ENCODE data around the gene HOXA5.

The HOXA5 gene

DNA sequence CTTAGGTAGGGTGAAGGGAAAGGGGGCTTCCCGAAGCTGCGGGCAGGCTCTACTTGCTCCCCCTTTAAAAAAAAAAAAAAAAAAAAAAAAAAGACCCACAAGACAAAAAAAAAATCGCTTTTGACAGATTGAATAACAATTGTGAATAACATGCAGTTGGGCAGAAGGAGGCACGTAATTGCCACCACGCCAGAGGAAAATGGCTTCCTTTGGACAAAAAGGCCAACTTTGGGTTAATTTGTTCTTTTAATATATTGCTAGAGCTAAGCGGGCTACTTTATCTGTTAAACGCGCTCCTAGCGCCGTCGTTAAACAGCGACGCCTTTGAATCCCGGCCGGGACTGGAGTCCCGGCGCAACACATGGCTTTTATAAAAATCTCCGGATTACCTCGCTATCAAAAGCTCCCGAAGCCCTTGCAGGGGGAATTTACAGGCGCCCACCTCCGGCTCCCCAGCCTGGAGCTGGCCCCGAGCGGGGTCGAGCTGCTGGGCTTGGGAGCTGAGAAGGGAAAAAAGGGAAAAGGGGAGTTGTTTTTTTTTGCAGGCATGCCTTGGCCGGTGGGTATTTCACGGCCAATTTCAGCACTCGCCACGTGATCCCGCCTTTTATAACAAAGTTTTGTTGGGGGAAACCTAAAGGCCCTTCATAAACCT, 40.3 kb upstream of the HOXA5 start:
- H3K4me3 ChIP-seq (replicated peaks; ENCODE audit: insufficient read depth, low read length): peak overlapping the region; percentile 54
- TF ChIP-seq, protein P1, sequence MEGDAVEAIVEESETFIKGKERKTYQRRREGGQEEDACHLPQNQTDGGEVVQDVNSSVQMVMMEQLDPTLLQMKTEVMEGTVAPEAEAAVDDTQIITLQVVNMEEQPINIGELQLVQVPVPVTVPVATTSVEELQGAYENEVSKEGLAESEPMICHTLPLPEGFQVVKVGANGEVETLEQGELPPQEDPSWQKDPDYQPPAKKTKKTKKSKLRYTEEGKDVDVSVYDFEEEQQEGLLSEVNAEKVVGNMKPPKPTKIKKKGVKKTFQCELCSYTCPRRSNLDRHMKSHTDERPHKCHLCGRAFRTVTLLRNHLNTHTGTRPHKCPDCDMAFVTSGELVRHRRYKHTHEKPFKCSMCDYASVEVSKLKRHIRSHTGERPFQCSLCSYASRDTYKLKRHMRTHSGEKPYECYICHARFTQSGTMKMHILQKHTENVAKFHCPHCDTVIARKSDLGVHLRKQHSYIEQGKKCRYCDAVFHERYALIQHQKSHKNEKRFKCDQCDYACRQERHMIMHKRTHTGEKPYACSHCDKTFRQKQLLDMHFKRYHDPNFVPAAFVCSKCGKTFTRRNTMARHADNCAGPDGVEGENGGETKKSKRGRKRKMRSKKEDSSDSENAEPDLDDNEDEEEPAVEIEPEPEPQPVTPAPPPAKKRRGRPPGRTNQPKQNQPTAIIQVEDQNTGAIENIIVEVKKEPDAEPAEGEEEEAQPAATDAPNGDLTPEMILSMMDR (IDR thresholded peaks at IDR 0.05; ENCODE audit: insufficient read depth, low read length): no peak
- TF ChIP-seq, protein P2, sequence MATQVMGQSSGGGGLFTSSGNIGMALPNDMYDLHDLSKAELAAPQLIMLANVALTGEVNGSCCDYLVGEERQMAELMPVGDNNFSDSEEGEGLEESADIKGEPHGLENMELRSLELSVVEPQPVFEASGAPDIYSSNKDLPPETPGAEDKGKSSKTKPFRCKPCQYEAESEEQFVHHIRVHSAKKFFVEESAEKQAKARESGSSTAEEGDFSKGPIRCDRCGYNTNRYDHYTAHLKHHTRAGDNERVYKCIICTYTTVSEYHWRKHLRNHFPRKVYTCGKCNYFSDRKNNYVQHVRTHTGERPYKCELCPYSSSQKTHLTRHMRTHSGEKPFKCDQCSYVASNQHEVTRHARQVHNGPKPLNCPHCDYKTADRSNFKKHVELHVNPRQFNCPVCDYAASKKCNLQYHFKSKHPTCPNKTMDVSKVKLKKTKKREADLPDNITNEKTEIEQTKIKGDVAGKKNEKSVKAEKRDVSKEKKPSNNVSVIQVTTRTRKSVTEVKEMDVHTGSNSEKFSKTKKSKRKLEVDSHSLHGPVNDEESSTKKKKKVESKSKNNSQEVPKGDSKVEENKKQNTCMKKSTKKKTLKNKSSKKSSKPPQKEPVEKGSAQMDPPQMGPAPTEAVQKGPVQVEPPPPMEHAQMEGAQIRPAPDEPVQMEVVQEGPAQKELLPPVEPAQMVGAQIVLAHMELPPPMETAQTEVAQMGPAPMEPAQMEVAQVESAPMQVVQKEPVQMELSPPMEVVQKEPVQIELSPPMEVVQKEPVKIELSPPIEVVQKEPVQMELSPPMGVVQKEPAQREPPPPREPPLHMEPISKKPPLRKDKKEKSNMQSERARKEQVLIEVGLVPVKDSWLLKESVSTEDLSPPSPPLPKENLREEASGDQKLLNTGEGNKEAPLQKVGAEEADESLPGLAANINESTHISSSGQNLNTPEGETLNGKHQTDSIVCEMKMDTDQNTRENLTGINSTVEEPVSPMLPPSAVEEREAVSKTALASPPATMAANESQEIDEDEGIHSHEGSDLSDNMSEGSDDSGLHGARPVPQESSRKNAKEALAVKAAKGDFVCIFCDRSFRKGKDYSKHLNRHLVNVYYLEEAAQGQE (IDR thresholded peaks at IDR 0.05; ENCODE audit: insufficient replicate concordance, low read depth): peak; percentile 13
- H3K27ac ChIP-seq (replicated peaks): no peak overlapping the region
- DNase-seq (ENCODE audit: low read depth in 1 of 2, low spot score in 1 of 2): no peak
- H3K27me3 ChIP-seq (ENCODE audit: insufficient read depth, poor library complexity, severe bottlenecking): peaks cover 65% of the 10 kb centered on the region

DNA sequence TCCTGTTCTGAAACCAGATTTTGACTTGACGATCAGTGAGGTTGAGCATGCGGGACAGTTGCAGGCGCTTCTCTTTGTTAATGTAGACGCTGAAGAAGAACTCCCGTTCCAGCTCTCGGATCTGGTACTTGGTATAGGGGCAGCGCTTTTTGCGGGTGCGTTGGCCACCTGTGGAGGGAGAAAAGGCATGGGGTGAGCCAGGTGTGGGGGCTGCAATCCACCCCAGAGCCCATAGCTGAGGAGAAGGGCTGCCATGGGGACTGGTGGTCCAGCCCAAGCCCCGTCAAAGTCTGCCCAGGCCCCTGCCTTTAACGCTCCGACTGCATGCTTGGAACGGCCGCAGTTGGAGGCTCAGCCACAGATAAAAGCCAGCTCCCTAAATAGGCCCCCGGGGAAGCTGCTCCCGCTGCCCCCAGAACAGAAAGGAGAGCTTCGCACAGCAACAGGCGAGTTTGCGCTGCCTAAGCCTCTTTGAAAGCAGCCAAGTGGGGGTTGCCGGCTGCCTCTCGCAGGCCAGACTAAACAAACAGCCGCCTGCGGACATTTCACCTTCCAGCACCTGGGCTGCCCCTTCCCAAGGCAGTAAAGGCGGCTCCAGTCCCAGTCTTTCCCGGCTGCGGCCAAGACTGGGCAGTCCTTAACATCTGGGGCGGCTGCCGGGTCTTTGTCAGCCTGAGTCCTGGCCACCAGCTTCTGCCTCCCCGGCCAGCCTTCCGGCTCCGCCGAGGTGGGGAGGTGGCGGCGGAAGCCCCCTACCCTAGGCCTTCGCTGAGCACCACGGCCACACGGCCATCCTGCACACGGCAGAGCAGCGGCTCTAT, 39.6 kb upstream of the HOXA5 start:
- peaks cover 60% of the 10 kb centered on the region for H3K27me3 ChIP-seq (ENCODE audit: insufficient read depth, poor library complexity, severe bottlenecking)
- DNase-seq (ENCODE audit: low read depth in 1 of 2, low spot score in 1 of 2): no peak
- no peak overlapping the region for H3K4me3 ChIP-seq (replicated peaks; ENCODE audit: insufficient read depth, low read length)
- TF ChIP-seq, protein P2 (IDR thresholded peaks at IDR 0.05; ENCODE audit: insufficient replicate concordance, low read depth): no peak
- TF ChIP-seq, protein P1 (IDR thresholded peaks at IDR 0.05; ENCODE audit: insufficient read depth, low read length): no peak
- no peak overlapping the region for H3K27ac ChIP-seq (replicated peaks)

DNA sequence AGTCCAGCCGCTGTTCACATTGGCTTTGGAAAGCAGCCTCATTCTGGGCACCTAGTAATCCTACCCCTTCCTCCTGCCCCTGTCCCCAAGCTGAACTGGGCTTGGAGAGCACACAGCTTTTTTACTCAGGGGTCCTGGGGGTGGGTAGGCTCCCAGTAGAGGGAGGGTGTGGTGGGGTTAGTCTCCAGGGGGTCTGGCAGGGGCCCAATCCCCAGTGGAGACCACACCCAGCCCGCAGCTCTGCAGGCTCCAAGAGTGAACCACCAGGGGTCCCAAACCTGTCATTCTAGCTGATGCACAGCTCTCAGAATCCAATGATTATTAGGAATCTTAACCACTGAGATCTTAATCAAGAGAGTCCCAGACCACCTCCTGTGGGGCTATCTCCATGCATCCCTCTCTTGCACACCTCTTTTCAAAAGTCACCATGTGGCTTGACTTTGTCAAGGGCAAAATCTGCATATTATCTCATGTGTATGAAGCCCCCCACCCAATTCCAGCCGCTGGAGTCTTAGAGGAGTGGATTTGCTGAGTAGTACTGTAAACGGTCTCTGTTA, 38.9 kb upstream of the HOXA5 start:
- DNase-seq (ENCODE audit: low read depth in 1 of 2, low spot score in 1 of 2): no peak
- Histone ChIP-seq H3K4me3 (replicated peaks; ENCODE audit: insufficient read depth, low read length) (no peak overlapping the region), H3K27me3 (ENCODE audit: insufficient read depth, poor library complexity, severe bottlenecking) (peaks cover 55% of the 10 kb centered on the region), H3K27ac (replicated peaks) (no peak overlapping the region)
- TF ChIP-seq, protein P2 (IDR thresholded peaks at IDR 0.05; ENCODE audit: insufficient replicate concordance, low read depth): no peak
- TF ChIP-seq POLR2AphosphoS5 (IDR thresholded peaks at IDR 0.05; ENCODE audit: low read depth) (no peak), SPI1 (IDR thresholded peaks at IDR 0.05; ENCODE audit: borderline replicate concordance, low read depth) (no peak), GABPA (IDR thresholded peaks at IDR 0.05; ENCODE audit: low read depth) (no peak)
- TF ChIP-seq, protein P1 (IDR thresholded peaks at IDR 0.05; ENCODE audit: insufficient read depth, low read length): no peak

Data from HL-60 (cell line).